WTC11 (cell line): ENCODE data around the gene EIF2S3.

Source experiments
- CTCF ChIP-seq: fragments of 200-600 bp; IDR thresholded peaks from 2 replicates; pipeline ENCODE4 v1.8.0; 2022; ENCODE audit warnings: antibody characterized with exemption
- E2F4 ChIP-seq: sonication (generic); formaldehyde crosslinking; IDR thresholded peaks from 2 replicates; pipeline ENCODE4 v1.8.1; 2022; ENCODE audit warnings: low read depth, mild to moderate bottlenecking, moderate library complexity, missing genetic modification reagents, borderline replicate concordance
- SOX15 ChIP-seq: fragments of 250-450 bp; sonication (Bioruptor Pico); IDR thresholded peaks from 2 replicates; pipeline ENCODE4 v1.9.0; 2021; ENCODE audit warnings: mild to moderate bottlenecking

GRCh38 chrX:24093746-24094145 lies 39.0 kb downstream of the EIF2S3 start:
- TF ChIP-seq E2F4 (CRISPR knock-in tag) (no peak), CTCF (no peak), SOX15 (no peak)
